ENCODE data around the gene TRAPPC1.

DNA sequence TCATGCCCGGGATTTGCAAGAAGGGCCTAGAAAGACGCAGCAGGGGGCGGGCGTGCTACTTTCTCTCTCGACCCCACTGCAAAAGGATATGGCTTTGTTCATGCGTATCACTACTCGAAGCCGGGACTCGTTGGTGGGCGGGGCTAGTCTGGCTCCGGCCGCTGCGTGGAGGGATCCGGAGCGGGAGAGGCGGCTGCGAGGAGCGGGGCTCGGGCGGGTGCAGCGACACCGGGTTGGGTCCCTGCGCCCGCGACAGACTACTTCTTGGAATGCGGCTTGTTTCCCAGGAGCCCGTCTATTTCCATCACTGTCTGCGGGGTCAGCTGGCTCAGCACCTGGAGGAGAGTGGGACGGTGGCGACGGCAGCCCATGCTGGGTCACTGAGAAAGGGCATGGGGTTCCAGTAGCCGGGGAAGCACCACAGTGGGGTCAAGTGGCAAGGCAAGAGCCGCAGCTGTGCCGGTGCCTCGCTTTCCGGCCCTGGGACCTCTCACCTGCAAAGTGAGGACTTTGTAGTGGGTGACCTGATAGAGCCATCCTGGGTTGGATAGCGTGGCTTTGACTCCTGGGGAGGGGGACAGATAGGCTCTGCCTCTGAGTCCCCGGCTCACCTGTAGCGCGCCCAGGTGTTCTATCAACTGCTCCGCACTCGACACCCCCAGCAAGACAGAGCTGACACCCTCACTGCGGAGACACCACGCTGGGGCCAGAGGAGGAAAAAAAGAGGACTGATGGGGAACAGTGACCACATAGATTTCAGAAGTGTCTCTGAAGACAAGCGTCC is 8.7 kb downstream of the TRAPPC1 start:
- TF ChIP-seq EZH2phosphoT487 (conservative IDR thresholded peaks at IDR 0.05; ENCODE audit: low read length) = no peak
- TF ChIP-seq, protein P1, sequence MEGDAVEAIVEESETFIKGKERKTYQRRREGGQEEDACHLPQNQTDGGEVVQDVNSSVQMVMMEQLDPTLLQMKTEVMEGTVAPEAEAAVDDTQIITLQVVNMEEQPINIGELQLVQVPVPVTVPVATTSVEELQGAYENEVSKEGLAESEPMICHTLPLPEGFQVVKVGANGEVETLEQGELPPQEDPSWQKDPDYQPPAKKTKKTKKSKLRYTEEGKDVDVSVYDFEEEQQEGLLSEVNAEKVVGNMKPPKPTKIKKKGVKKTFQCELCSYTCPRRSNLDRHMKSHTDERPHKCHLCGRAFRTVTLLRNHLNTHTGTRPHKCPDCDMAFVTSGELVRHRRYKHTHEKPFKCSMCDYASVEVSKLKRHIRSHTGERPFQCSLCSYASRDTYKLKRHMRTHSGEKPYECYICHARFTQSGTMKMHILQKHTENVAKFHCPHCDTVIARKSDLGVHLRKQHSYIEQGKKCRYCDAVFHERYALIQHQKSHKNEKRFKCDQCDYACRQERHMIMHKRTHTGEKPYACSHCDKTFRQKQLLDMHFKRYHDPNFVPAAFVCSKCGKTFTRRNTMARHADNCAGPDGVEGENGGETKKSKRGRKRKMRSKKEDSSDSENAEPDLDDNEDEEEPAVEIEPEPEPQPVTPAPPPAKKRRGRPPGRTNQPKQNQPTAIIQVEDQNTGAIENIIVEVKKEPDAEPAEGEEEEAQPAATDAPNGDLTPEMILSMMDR (IDR thresholded peaks at IDR 0.05; ENCODE audit: insufficient read depth, low read length, poor library complexity, severe bottlenecking) = no peak

Measured in SU-DHL-6 (cell line).